ENCODE measurements around the gene NEUROD2.

GRCh38 chr17:39628655-39629493 lies 21.2 kb upstream of the NEUROD2 start:
- TF ChIP-seq, protein P1, sequence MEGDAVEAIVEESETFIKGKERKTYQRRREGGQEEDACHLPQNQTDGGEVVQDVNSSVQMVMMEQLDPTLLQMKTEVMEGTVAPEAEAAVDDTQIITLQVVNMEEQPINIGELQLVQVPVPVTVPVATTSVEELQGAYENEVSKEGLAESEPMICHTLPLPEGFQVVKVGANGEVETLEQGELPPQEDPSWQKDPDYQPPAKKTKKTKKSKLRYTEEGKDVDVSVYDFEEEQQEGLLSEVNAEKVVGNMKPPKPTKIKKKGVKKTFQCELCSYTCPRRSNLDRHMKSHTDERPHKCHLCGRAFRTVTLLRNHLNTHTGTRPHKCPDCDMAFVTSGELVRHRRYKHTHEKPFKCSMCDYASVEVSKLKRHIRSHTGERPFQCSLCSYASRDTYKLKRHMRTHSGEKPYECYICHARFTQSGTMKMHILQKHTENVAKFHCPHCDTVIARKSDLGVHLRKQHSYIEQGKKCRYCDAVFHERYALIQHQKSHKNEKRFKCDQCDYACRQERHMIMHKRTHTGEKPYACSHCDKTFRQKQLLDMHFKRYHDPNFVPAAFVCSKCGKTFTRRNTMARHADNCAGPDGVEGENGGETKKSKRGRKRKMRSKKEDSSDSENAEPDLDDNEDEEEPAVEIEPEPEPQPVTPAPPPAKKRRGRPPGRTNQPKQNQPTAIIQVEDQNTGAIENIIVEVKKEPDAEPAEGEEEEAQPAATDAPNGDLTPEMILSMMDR (IDR thresholded peaks at IDR 0.05), result no peak
- TF ChIP-seq POLR2A (IDR thresholded peaks at IDR 0.05), result no peak
